Right ventricle myocardium inferior (tissue), 1 donor: ENCODE results near the gene C3orf22. TPM values are rescaled to one million over a fixed set of nuclear protein-coding genes. Genes with fewer than 3 reads are reported as not detected.
A peak's percentile ranks its signal among the peaks of the same experiment; 100 is the strongest.
"Not testable (repeated sequence)": the region's sequence is repeated elsewhere in the genome, so short reads cannot be mapped to it uniquely, and the experiment has no call there.

Source experiments
- ATAC-seq: fragments of 200-7000 bp; cut with Tn5 transposase; one replicate; pipeline ENCODE4 v1.9.1; 2020; ENCODE audit warnings: mild to moderate bottlenecking, moderate library complexity
- DNase-seq: peaks from one replicate; pipeline ENCODE4 v3.0.0; 2021; ENCODE audit errors: missing footprints
- intact Hi-C: fragments of 100-400 bp; cut with DNase I; formaldehyde crosslinking; loops from one replicate; pipeline ENCODE4 v1.11.0; 2022
- long read RNA-seq: library from polyadenylated mRNA; unstranded; transcript quantifications from one replicate; pipeline ENCODE4 v2.0.0, GENCODE V29; 2021
- total RNA-seq: library from RNA; stranded (reverse); fragmentation: NEBNext Ultra II Directional; extraction: Animal tissue kit (Norgen Biotek cat#: 25700); gene quantifications from one replicate; pipeline ENCODE4 v1.2.1, GENCODE V29; 2021
- donor health status: DM: no; HTN: yes; CAD: no; lungs with severe emphysema.

The C3orf22 gene, protein sequence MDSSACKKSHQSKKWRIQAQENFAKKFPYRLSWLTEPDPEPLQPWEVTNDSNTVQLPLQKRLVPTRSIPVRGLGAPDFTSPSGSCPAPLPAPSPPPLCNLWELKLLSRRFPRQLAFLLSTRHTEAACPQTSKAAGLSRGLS
- total RNA-seq = not detected
- long read RNA-seq = 0 reads

DNA sequence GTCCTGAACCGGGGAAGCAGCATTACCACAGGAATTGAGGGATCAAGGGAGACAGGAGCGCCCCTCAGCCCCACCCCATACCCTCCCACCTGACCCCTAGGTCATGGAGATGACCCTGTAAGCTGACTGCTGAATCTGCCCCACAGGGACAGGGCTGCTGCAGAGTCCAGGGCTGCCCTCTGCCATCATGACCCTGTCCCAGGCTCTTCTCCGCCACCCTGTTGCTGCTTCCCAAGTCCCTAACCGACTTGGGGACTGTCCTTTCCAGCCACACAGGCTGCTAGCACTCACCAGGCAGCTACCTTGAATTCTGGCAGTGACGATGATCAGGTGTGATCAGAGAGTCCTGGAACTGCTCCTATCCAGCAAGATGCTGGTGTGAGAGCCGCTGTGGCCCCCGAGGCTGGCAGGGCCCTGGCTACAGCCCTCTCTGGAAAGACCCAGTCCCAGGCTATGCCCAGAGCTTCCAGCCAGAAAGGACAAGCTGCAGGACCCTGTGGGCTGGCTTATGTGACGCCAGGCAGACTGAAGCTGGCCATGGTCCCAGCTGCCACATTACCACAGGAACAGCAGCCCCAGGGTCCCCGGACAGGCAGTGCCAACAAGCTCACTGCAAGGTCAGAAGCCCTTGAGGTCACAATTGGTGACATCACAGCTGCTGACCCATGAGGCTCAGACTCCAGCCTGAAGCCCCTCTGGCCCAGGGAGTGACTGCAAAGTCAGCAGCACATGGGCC is at the start of gene C3orf22:
Gene C3orf22 (minus strand): TSS at position 597 of the 736 bp plus-strand sequence. CDS start 5,542 bp downstream, outside the sequence.
- ATAC-seq (no peak), DNase-seq (no peak)
- intact Hi-C loops = no loop called here

DNA sequence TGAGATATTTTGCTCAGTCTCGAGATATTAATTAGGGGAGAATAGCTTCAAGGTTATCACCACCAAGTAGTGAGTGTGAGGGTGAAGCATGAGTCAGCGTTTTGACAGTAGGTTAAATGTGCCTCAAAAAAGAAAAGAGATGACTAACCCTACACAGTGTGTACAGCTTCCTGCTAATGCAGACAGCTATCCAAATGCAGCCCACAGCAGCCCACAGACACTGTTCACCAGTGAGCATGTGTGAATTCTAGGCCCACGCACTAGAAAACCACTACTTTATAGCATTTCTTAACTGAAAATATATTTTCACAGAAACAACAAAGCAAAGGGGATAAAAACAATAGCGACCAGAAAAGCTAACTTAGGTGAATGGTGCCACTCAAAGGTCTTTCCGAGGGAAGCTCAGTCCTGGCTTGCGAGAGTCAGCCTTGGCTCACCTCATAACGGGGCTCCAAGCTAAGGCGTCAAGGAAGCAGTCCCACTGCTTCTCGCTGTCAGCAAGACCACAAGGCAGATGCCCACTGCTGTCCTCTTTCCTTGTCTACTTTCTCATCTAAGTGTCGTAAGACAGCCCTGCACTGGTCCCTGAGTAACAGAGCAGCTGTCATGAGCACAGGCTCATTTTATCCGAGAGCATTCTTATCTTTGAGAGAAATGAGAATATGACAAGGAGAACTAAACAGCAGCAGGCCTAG is 48.6 kb upstream of the C3orf22 start:
- DNase-seq (no peak), ATAC-seq (peak; percentile 46)
- intact Hi-C loops = no loop called here

DNA sequence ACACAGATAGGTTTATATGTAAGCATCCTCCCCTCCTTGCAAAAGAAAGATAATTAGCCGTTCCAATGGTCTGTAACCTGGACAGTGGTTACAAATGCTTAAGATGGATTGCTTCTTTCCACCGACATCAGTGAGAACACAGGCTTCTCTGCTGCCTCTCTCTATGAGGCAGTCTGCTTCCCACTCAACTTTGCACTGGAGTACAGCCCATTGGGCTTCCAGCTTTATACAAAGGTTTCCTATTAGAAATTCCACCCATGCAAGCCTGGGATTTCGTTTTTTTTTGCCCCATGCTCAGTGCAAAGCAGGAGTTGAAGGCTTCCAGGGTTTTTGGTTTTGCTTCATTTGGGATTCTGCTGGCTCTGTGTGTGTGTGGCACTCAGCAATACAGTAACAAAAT is 47.3 kb upstream of the C3orf22 start:
- no peak for ATAC-seq
- intact Hi-C loops = no loop called here
- no peak for DNase-seq

DNA sequence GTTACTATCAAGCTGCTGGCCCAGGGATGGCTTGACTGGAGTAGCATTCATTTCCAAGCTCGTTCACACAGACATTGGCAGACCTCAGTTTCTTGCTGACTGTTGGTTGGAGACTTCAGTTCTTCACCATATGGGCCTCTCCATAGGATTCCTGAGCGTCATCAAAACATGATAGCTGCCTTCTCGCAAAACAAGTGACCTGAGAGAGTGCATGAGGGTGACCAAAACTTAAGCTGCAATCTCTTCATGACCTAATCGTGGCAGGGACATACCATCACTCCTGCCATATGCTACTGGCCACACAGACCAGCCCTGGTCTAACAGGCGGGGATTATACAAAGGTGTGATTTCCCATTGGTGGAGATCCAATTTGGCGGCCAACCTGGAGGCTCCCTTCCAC is 46.0 kb upstream of the C3orf22 start:
- no peak for DNase-seq
- intact Hi-C loops = no loop called here
- no peak for ATAC-seq

DNA sequence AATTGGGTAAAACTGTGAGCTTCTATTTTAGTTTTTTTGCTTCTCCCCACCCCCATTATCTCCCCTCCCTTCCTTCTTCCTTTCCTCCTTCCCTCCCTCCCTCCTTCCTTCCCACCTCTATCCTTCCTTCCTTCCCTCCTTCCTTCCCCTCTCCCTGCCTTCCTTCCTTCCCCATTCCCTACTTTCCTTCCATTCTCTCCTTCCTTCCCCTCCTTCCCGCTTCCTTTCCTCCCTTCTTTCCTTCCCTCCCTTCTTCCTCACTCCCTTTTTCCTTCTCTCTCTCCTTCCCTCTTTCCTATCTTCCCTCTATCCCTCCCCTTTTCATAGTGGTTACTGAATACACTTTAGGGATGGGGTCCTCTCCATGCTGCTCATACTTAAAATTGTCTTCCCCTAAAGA is 40.4 kb upstream of the C3orf22 start:
- ATAC-seq = no peak
- no peak for DNase-seq
- intact Hi-C loops = no loop called here

DNA sequence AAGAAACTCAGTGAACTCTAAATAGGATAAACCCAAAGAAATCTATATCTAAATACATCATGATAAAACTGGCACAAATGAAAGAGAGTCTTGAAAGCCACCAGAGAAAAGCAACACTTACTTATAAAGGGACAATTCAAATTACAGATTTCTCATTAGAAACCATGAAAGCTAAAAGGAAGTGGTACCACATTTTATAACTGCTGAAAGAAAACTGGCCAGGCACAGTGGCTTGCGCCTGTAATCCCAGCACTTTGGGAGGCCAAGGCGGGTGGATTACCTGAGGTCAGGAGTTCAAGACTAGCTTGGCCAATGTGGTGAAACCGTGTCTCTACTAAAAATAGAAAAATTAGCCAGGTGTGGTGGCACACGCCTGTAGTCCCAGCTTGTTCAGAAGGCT is 36.7 kb upstream of the C3orf22 start:
- intact Hi-C loops, ATAC-seq, DNase-seq: not testable (repeated sequence)

DNA sequence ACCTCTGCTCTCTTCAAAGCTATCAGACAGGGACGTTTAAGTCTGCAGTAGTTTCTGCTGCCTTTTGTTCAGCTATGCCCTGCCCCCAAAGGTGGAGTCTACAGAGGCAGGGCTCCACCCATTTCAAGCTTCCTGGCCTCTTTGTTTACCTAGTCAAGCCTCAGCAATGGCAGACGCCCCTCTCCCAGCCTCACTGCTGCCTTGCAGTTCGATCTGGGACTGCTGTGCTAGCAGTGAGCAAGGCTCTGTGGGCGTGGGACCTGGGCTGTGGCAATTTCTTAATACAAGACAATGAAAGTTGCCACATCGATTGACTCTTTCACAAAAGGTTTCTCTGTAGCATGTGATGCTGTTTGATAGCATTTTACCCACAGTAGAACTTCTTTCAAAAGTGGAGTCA is 32.8 kb upstream of the C3orf22 start:
- ATAC-seq, intact Hi-C loops: not testable (repeated sequence)

DNA sequence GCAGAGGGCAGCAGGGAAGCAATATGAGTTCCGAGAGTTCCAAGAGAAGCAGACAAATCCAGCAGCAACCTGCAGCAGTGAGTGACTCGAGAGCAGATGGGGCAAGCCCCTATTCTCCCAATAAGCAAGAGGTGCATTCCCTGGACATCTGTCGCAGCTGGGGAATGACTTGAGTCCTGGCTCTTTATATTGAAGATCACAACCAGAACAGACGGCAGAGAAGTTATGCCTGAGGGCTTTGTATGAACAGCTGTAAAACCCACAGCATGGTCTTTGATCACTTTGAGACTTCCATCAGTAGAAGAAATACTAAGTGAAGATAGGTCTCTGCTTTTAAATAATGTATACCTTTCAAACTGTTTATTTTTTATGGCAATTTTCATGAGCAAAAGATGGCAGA is 23.6 kb upstream of the C3orf22 start:
- intact Hi-C loops = no loop called here
- DNase-seq (no peak), ATAC-seq (no peak)

More for the DNA sequence above, 32.8 kb upstream of the C3orf22 start:
- DNase-seq = not testable (repeated sequence)

DNA sequence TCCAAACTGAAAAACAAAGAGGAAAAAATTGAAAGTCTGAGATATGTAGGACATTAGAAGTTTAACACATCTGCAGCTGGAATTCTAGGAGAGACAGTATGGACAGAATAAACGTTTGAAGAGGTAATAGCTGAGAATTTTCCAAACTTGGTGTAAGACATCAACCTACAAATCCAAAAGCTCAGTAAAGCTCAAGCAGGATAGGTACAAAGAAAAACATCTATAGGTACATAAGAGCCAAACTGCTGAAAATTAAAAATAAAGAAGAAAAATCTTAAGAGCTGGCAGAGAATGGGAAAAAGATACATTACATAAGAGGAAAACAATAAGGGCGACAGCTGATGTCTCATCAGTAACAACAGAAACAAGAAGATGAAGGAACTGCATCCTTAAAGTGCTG is 22.8 kb upstream of the C3orf22 start:
- DNase-seq = no peak
- ATAC-seq = no peak
- intact Hi-C loops = no loop called here

DNA sequence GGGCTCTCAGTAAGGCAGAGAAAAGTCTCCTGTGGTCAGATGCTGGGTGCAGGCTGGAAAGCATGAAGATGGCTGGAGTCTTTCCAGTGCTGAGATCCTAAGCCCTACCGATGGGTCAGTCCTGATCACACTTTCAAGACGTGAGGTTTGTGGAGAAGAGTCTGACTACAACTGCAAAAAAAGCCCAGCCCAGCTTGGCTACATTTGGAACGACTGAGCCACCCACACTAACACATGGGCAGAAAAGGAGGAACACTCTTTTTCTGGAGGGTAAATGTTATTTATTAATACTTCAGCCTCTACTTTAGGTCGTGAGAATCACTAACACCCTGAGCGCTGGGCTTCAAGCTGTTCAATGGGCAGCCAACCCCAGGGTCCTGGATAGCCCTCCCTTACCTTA is 22.0 kb upstream of the C3orf22 start:
- intact Hi-C loops = no loop called here
- no peak for ATAC-seq
- no peak for DNase-seq

DNA sequence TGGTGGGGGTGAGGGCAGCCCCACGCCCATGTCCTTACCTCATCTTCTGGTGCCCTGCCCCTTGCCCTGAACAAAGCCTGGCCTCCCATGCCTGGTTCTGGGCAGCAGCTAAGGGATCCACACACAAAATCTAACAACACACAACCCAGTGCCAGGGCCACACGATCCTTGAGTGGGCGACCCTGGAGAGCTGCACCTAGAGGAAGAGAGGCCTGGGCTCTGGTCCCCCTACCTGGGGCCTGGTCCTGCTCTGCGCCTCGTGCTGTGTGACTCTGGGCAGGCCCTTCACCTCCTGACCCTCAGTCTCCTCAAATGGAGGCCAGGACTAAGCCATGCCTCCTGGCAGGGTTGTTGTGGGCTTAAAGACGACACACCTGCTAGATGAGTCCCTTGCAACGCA is 20.0 kb upstream of the C3orf22 start:
- DNase-seq (no peak), ATAC-seq (no peak)
- intact Hi-C loops = no loop called here

DNA sequence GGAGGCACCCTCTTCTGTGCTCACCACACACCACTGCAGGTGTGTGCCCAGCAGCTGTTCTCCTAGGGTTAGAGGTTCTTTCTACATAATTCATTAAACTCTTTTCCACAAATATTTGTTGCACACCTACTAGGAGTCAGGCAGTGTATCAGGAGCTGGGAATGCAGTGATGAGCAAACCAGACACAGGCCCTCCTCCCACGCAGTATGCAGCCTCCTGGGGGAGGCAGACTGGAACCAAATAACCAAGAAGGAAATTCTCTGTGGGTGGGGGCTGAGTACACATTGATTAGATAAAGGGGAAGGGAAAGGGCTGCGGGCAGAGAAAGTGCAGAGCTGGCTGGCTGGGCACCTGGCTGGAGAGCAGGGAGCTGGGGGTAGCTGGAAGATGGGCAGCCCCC is 18.5 kb upstream of the C3orf22 start:
- intact Hi-C loops = no loop called here
- ATAC-seq (no peak), DNase-seq (no peak)

DNA sequence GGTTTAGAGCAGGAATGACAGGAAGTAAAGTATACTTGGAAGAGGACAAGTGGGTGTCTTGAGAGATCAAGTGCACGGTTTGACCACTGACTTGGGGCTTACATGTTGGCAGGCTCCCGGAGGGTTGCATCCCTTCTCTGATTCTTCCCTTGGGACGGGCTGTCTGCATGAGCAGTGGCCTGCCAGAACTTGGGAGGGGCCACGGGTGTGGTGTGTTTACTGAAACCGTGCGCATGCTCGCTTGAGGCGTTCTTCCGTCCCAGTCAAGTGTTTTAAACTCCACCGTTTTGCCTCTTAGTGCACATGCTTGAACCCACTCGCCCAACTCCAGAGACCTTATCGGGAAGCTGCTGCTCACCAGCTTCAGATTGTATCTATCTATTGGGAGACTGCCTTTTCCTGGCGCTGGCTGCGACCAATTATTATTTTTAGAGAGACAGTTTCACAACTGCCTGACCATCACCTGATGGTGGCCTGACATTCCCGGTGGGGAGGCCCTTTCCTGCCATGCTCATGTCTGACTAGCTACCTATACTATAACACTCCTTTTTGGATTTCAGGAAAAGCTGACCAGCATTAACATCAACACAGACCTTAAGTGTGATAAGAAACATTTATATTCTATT is 14.9 kb upstream of the C3orf22 start:
- intact Hi-C loops = loop anchor here (5.0 kb wide), 1 partner anchor 51 kb away; the partner anchor contains the start of gene CHST13
- no peak for DNase-seq
- no peak for ATAC-seq

DNA sequence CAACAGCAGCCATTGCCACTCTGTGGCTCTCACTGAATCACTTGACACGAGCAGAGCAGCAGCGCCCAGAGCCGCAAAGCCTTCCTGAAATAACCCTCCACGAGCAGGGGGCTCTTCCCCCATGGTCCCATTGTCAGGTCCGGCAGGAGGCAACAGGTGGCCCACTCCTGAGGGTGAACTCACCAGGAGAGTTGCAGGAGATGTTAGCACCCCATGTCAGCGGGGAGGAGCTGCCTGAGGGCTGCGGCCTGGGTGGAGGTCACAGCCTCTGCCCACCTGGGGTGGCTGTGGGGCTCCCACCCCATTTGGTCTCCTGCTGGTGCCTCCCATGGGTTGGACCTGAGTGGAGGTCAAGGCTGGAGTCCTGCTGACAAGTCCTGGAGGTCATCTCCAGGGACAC is 12.3 kb upstream of the C3orf22 start:
- intact Hi-C loops = loop anchor here (5.0 kb wide), 1 partner anchor 49 kb away; the partner anchor contains the start of gene CHST13
- no peak for DNase-seq
- ATAC-seq = no peak

DNA sequence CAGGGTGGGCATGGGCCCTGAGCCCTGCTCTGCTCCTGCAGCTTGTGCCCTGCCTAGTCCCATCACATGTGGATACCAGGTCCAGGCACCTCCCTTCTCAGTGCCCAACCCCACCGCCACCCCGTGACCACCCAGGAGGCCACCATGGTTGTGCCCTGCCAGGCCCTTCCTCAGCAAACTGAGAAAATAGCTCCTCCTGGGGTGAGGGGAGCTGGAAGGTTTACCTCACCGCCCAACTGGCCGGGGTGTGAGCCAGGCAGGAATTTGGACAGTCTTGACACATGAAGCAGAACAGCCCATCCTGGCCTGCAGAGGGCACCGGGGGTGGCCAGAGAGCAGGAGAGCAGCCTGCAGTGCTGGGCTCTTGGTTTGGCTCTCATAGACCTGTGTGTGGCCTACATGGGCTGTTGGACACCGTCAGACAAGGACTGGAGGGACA is 11.4 kb upstream of the C3orf22 start:
- intact Hi-C loops = loop anchor here (5.0 kb wide), 1 partner anchor 48 kb away; the partner anchor contains the start of gene CHST13
- DNase-seq (no peak), ATAC-seq (no peak)

DNA sequence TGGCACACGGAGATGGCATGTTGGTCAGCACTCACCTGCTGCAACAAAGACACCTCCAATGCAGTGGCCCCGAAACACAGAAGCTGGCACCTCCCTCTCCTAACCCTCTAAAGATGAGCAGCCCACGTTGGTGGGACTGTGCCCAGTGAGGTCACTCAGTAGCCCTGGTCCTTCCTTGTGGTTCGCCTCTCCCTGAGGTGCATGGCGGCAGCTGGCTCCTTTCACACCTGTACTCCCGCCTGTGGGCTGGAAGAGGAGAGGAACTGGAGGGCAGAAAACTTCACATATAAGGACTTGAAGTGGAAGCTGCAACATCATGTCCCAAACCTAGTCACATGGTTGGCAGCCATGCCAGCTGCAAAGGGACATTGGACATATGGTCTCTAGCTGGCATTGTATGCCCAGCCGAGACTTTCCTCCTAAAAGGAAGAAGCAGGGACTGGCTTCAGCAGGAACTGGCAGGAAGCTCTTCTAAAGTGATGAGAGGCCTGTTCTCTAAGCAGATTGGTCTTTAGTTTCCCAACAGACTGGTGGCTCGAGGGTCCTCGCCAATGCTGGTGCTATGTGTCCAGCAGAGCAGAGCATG is 10.8 kb upstream of the C3orf22 start:
- intact Hi-C loops = no loop called here
- ATAC-seq = no peak
- DNase-seq = no peak

DNA sequence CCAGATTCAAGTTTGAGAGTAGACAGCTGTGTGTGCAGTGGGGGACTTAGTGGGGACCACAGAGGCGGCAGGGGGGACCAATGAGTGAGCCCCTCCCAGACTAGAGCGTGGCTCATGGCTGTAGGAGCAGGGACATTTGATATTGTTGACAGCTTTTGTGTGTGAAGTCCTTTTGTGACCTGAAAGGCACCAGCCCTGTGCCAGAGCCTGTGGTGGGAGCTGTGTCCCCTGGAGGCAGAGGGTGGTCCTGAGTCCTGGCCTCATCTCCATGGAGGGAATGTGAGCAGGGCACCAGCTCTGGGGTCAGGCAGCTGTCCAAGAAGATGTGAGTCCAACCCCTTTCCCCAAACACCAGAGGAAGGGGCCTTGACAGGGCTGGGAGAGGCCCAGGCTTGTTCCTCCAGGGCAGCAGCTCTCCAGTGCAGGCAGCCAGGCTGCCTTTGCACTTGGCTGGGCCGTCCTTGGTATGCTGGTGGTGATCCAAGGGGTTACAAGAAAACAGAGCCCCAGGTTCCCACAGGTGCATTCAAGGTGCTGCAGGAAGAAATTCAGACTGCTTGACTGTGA is 10.1 kb upstream of the C3orf22 start:
- ATAC-seq (no peak), DNase-seq (no peak)
- intact Hi-C loops = no loop called here

DNA sequence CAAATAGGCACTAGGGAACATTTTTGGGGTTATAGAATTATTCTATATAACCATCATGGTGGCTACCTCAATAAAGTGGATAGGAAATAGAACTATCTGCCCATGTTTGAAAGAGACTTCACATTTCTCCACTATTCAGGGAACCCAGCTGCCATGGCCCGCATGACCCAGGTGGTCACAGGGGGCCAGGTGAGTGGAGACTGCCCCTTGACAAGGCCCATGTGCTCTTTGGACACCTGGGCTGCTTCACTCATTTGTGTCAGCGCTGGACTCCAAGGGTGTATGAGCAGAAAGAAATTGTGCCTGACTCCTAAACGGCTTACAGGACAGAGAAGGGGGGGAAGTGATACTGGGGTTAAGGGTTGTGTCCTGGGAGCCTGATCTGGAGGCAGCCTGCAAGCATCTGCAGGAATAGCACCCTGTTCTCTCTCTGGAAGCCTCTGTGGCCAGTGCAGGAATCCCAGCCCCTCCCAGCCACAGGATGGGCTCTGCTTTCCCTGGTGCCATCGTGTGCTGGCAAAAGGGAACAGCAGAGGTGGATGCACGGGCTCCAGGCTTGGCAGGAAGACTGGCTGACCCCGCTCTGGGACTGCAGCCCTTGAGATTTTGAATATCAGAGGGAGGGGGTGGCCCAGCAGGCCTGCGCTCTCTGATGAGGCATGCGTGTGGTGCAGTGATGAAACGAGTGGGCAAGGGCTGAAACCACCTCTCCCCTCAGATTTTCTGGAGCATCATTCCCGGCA is 9.1 kb upstream of the C3orf22 start:
- no peak for DNase-seq
- ATAC-seq = peak; percentile 62
- intact Hi-C loops = no loop called here
